MM.1S (cell line): ENCODE measurements around the gene FYB1.

Experiments
- DNase-seq: peaks from one replicate; pipeline ENCODE4 v3.0.0-alpha.2; 2015
- H2AFZ ChIP-seq: fragments of 300-600 bp; sonication (generic); 2 replicates; pipeline ENCODE4 v1.6.0; 2016; ENCODE audit warnings: antibody characterized with exemption, low read length
- H3F3A ChIP-seq: fragments of 300-600 bp; sonication (generic); 2 replicates; pipeline ENCODE4 v1.6.1; 2016; ENCODE audit warnings: mild to moderate bottlenecking, antibody characterized with exemption, low read length, moderate library complexity, mixed read lengths; ENCODE audit not compliant: insufficient read depth
- H3K27ac ChIP-seq: fragments of 300-600 bp; sonication (generic); 2 replicates; pipeline ENCODE4 v1.5.1; 2016; ENCODE audit warnings: mild to moderate bottlenecking, low read length
- H3K27me3 ChIP-seq: fragments of 300-600 bp; sonication (generic); replicated peaks from 2 replicates; pipeline ENCODE4 v1.6.0; 2016; ENCODE audit warnings: low read length; ENCODE audit not compliant: insufficient read depth
- H3K36me3 ChIP-seq: fragments of 300-600 bp; sonication (generic); replicated peaks from 2 replicates; pipeline ENCODE4 v1.6.1; 2016; ENCODE audit warnings: mild to moderate bottlenecking, low read length, mixed read lengths; ENCODE audit not compliant: insufficient read depth
- H3K4me1 ChIP-seq: fragments of 300-600 bp; sonication (generic); 2 replicates; pipeline ENCODE4 v1.6.1; 2016; ENCODE audit warnings: low read length, mixed read lengths
- H3K4me2 ChIP-seq: fragments of 300-600 bp; sonication (generic); 2 replicates; pipeline ENCODE4 v1.6.0; 2016; ENCODE audit warnings: low read depth, low read length
- H3K4me3 ChIP-seq: fragments of 300-600 bp; sonication (generic); 2 replicates; pipeline ENCODE4 v1.5.1; 2016; ENCODE audit warnings: low read length, mixed read lengths
- H3K79me2 ChIP-seq: fragments of 300-600 bp; sonication (generic); 2 replicates; pipeline ENCODE4 v1.6.1; 2016; ENCODE audit warnings: mixed run types, low read length, mixed read lengths
- H3K9ac ChIP-seq: fragments of 300-600 bp; sonication (generic); 2 replicates; pipeline ENCODE4 v1.6.1; 2016; ENCODE audit warnings: low read length, mixed read lengths
- H3K9me2 ChIP-seq: fragments of 300-600 bp; sonication (generic); replicated peaks from 2 replicates; pipeline ENCODE4 v1.6.1; 2016; ENCODE audit warnings: mild to moderate bottlenecking, low read length, mixed read lengths; ENCODE audit not compliant: insufficient read depth
- H3K9me3 ChIP-seq: fragments of 300-600 bp; sonication (generic); replicated peaks from 2 replicates; pipeline ENCODE4 v1.6.1; 2016; ENCODE audit warnings: mild to moderate bottlenecking, low read length, mixed read lengths; ENCODE audit not compliant: insufficient read depth
- H4K20me1 ChIP-seq: fragments of 300-600 bp; sonication (generic); 2 replicates; pipeline ENCODE4 v1.6.1; 2016; ENCODE audit warnings: mild to moderate bottlenecking, low read length, moderate library complexity, mixed read lengths; ENCODE audit not compliant: insufficient read depth
- CTCF ChIP-seq: fragments of 300-600 bp; sonication (generic); IDR thresholded peaks from 2 replicates; pipeline ENCODE4 v1.5.1; 2016; ENCODE audit warnings: antibody characterized with exemption, low read length, mixed read lengths
- EZH2 ChIP-seq: fragments of 300-600 bp; sonication (generic); optimal IDR thresholded peaks from 2 replicates; pipeline ENCODE3; 2017; ENCODE audit warnings: low read depth, mild to moderate bottlenecking, antibody characterized with exemption, low read length, mixed read lengths
- EZH2phosphoT487 ChIP-seq: fragments of 300-600 bp; sonication (generic); IDR thresholded peaks from 2 replicates; pipeline ENCODE4 v1.6.1; 2018; ENCODE audit warnings: antibody characterized with exemption, low read length

FYB1 gene

DNA sequence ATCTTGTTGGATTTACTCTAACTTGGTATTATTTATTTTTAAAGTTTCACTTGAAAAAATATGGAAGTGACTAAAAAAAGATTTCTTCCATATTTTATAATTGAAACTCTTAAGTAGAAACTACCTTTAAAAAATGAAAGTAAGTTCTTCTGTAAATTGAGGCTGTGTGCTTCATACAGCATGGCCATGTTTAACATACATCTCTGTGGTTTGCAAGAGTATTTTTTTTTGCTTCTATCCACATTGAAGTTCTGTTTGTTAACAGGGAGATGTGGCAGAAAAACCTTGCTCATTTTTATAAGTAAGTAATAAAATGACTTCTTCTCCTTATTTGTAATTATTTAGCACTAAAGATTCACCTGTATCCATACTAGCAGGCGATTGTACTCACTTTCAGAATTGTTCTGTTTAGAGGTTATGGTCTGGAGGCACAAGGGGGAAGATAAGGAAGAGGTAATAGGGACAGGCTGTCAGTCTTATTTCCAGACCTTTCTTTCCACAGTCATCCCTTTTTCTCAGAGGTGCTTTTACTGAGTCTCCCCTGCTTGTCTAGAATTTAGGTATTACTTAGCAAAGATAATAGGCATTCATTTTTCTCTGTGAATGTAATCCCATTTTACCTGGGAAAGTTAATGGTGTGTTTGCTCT is 16.0 kb downstream of the FYB1 start:
- no peak overlapping the region for H3K27ac ChIP-seq
- H3K27me3 ChIP-seq: no peaks in the 10 kb centered on the region
- 0 out of 2 replicates have a peak, but pooled peaks cover 6% of the 10 kb centered on the region for H3K4me1 ChIP-seq
- no peaks in the 10 kb centered on the region for H3K9me2 ChIP-seq
- H3F3A ChIP-seq: no peaks in the 10 kb centered on the region
- DNase-seq: no peak
- no peaks in the 10 kb centered on the region for H3K9me3 ChIP-seq
- no peaks in the 10 kb centered on the region for H3K36me3 ChIP-seq
- no peaks in the 10 kb centered on the region for H4K20me1 ChIP-seq
- no peak overlapping the region for H3K4me2 ChIP-seq
- no peak overlapping the region for H3K4me3 ChIP-seq
- no peak overlapping the region for H2AFZ ChIP-seq
- TF ChIP-seq CTCF (no peak), EZH2phosphoT487 (no peak), EZH2 (no peak)
- H3K9ac ChIP-seq: no peak overlapping the region
- H3K79me2 ChIP-seq: no peaks in the 10 kb centered on the region

GRCh38 chr5:39202597-39203274 is 16.6 kb downstream of the FYB1 start:
- no peak overlapping the region for H2AFZ ChIP-seq
- no peaks in the 10 kb centered on the region for H3K9me3 ChIP-seq
- no peaks in the 10 kb centered on the region for H3K79me2 ChIP-seq
- no peaks in the 10 kb centered on the region for H3K36me3 ChIP-seq
- no peaks in the 10 kb centered on the region for H3F3A ChIP-seq
- no peaks in the 10 kb centered on the region for H3K9me2 ChIP-seq
- no peaks in the 10 kb centered on the region for H4K20me1 ChIP-seq
- no peak for DNase-seq
- no peak overlapping the region for H3K9ac ChIP-seq
- no peak overlapping the region for H3K4me2 ChIP-seq
- no peak overlapping the region for H3K4me3 ChIP-seq
- TF ChIP-seq EZH2phosphoT487 (no peak), CTCF (no peak), EZH2 (no peak)
- no peaks in the 10 kb centered on the region for H3K27me3 ChIP-seq
- H3K4me1 ChIP-seq: 0 out of 2 replicates have a peak, but pooled peaks cover 6% of the 10 kb centered on the region
- H3K27ac ChIP-seq: no peak overlapping the region

DNA sequence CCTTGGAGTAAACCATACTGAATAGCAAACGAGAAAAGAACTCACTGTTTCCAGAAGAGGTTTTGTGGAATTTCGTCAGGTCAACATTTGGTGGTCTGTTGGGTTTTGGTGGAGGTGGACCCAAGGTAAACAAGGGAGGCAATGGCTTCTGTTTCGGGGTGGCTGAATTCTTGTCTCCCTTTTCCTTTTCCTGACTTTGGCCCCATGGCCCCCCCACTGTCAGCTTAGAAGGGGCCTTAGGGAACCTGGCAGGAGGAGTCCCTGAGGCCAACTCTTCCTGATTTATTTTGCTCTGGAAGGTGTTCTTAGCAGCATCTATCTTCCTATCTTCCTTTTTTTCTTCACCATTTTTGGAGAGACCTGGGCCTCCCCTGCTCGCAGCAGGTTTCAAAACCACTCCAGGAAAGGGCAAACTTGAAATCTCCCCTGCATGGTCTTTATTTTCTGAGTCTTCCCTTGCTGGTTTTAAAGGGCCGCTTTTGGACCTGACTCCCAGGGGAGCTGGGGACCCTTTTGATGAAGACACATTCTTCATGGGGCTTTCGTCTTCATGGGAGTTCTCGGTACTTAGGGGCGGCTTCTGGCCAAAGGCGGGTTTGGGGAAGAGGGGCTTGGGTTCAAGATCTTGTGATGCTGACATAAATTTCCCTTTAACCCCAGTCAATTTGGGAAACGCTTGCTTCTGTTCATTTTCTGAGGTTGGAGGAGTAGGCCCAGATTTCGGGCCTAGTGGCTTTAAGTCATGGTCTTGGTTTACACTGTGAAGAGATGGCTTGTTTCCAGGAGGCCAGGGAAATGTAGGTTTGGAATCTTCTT is 17.4 kb downstream of the FYB1 start:
- no peak overlapping the region for H3K27ac ChIP-seq
- no peaks in the 10 kb centered on the region for H3K27me3 ChIP-seq
- no peaks in the 10 kb centered on the region for H4K20me1 ChIP-seq
- no peaks in the 10 kb centered on the region for H3K9me3 ChIP-seq
- TF ChIP-seq EZH2: no peak
- TF ChIP-seq CTCF: no peak
- no peak for TF ChIP-seq EZH2phosphoT487
- DNase-seq: no peak
- H3K9me2 ChIP-seq: no peaks in the 10 kb centered on the region
- no peaks in the 10 kb centered on the region for H3F3A ChIP-seq
- no peak overlapping the region for H3K9ac ChIP-seq
- no peak overlapping the region for H2AFZ ChIP-seq
- H3K36me3 ChIP-seq: no peaks in the 10 kb centered on the region
- H3K4me2 ChIP-seq: no peak overlapping the region
- 0 out of 2 replicates have a peak, but pooled peaks cover 6% of the 10 kb centered on the region for H3K4me1 ChIP-seq
- no peaks in the 10 kb centered on the region for H3K79me2 ChIP-seq
- no peak overlapping the region for H3K4me3 ChIP-seq
